Ramos (cell line): ENCODE measurements around the gene MYH15.

ENCODE experiments used
- in situ Hi-C: fragments of 300-500 bp; cut with MboI; formaldehyde crosslinking; loops from one replicate; pipeline ENCODE4 v1.14.3; 2022; ENCODE audit warnings: low sequenced_read_pairs; ENCODE audit not compliant: unreplicated experiment

Gene MYH15

DNA sequence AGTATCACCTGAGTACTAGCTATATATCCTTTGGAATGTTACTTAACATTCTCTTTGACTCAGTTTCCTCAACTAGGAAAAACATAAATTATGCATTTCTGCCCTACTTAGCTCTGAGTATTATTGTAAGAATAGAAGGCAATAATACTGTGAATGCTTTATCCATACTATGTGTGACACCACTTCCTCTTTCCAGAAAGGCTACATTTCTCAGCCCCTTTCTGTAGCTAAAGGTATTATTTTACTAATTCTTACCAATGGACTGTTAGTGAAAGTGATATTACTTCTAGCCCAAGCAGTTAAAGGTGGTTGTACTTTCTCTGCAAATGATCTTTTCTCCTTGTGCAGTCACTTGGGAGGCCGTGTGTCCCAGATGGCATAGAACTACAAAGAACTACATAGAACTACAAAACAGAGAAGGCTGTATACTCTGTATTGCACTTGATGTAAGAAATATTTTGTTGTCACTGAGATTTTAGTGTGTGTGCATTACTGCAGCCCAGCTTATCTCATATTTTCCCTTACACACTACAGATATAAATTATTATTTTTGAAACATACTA, 35.1 kb downstream of the MYH15 start:
- in situ Hi-C loops: loop anchor here (25.0 kb wide), 1 partner anchor 437 kb away; no protein-coding TSS in a partner anchor

DNA sequence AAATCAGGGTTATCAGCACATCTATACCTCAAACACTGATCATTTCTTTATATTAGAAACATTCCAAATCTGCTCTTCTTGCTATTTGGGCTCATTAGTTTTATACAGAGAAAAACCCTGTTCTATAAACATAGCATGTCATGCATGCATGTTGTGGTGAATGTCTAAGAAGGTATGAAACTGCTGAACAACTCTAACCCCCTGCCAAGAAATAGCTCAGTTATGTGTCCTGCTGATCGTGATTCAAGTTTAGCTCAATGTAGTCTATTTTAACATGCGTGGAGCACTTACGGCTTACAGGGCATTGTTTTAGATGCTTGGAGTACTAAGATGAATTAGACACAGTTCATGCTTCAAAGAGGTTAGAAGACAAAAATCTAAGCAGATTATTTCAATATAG, 35.8 kb downstream of the MYH15 start:
- in situ Hi-C loops: no loop called here

DNA sequence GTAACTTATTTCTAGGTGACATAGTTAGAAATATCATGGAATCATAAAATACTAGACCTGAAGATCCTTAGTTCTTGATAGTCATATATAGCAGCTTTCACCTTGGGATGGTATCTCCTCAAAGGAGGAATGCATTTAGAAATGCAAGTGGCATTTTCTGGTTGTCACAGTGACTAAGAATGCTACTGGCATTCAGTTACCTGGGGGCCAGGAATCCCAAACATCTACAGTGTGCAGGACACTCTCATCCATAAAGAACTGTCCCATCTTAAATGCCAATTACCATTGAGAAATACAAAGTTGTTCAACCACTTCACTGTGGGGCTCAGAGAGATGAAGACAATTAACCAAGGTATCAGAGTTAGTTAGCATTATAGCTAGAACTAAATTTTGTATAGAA, 36.7 kb downstream of the MYH15 start:
- in situ Hi-C loops: no loop called here

DNA sequence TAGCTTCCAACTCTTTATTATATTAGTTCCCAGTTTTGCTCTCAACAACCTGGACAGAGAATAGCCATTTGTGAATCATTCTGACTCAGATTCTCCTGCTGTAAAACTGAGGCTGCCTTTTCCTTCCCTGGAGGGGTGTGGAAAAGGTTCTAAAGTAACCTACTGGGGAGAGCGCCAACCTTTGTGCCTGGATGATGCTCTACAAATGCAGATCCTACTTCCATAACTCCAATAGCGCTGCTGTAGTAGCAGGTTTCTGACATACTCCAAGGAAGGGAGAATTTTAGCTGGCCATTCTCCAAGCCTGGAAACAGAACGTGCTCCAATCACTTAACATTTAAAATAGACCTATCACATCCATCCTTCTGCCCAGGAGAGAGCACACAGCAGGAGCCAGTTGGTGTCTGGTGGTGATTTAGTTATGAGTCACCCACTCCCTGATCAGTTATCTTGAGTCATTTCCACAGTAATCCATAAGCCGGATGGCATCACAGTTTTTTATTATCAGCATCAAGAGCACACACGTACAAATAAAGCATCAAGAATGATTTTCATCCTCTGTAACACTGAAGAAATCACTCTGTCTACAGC, 38.3 kb downstream of the MYH15 start:
- in situ Hi-C loops: no loop called here

DNA sequence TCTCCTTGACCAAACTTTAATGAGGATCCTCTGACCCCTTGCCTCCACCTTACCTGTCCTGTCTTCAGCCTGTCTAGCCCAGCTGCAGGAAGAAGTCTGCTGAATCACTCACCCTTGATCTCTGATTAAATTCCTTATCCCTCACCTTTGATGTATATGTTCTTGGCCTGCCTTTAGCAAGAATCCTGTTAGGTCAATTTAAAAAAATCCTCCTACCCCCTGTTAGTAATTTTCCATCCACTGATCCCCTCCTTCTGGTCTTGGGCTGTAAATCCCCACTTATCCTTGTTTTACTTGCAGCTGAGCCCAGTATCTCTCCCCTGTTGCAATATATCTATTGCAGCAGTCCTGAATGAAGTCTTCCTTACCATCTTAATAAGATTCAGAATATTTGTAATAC, 39.0 kb downstream of the MYH15 start:
- in situ Hi-C loops: no loop called here

DNA sequence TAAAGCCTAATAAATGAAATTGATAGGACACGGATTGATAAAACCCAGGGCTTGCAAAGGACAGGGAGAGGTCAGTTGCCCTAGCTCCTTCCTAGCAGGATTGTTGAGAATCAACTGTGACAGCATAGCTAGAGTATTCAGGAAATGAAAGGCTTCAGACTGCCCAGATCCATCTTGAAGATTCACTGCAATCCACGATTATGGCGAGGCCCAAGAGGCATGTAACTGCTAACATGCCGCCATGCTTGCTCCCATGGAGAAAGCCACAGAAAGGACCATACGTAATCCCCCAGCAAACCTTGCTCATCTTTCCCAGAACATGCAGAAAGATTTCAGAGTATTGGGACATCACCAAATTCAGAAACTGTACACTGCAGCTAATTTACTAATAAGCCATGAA, 41.3 kb downstream of the MYH15 start:
- in situ Hi-C loops: no loop called here

DNA sequence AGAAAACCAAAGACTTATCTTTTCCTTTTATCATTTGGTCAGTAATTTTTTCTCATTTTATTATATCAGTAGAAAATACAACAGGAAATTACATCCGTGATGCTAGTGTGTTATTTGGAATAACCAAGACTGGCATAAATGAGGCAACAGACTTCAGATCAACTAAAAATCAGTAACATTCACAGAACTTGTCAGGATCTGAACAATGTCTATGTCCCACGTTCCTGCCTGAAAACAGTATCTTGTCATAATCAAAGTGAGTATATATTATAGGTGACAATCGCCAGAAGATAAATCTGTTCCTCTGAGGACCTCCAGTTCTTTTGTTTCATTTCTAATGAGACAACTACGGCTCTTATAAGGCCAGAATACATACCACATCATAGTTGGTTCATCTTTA, 41.8 kb downstream of the MYH15 start:
- in situ Hi-C loops: no loop called here

DNA sequence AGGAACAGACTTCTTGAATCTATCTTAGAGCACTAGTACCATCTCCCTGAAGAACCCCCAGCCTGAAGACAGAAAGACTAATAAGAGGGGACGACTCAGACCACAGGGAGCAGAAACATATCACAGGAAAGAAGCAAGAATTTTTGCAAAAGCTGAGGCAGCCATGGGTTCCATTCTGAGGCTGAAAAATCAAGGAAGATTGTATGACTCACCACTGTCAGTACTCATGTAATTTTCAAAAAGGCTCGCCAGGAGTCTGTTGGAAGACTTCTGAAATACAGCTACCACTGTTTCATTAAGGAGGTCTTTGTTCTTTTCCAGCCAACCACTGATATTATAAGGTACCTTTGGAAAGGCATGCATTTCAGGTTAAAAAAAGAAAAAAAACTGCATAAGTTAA, 47.5 kb downstream of the MYH15 start:
- in situ Hi-C loops: no loop called here

DNA sequence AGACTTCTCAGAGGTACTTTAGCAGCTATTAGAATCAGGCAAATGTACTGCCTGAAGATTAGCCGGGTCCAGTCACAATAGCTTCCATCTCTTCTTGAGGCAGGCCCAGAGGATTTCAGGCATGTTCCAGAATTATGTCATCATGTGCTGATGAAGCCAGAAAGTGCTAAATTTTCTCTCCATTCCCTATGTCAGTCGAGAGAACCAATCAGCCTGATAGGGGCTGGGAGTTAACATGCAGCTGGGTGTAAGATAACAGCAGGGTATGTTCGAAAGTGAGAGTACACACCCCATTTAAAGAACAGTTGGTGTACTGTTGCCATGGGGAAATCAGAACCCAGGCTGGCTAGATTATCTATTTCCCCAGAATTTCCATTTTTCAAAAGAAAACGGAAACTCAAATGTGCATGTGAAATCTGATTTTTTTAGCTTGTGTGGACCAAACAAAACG, 48.7 kb downstream of the MYH15 start:
- in situ Hi-C loops: no loop called here

DNA sequence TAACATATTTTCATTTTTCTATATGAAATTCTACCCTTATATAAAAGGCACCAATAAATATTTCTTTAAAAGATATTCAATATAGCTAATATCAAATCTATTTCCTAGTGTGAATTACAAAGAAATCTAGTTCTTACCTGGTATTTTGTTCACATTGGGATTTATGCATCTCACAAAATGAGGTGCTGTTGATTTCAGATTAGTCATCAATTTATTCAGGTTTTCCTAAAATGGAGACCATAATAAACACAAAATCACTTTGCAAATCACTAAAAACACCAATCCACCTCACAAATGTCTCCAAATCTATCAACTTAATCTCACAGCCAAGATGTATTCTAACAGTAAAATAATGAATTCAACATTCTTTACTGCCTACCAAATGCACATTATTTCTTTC, 51.2 kb downstream of the MYH15 start:
- in situ Hi-C loops: no loop called here

DNA sequence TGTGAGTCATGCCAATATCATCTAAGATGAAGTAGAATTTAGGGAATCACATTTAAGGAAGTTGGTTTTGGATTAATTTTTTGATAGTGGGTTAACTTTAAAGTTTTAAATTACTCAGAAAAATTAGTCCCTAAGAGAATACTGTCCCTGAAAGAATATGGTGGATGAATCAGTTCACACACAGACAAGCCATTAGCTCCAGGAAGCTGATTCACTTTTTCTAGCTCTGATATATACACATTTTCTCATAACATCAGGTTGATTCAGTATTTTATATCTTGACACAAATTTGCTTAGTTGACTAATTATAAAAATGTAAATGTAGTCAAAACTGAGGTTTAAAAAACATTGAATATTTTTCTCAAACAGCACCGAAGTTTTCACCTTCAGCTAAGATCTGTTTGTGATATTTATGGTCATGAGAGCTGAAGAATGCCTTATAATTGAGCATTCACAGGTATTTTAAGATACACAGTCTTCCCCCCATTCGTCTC, 55.1 kb downstream of the MYH15 start:
- in situ Hi-C loops: no loop called here

DNA sequence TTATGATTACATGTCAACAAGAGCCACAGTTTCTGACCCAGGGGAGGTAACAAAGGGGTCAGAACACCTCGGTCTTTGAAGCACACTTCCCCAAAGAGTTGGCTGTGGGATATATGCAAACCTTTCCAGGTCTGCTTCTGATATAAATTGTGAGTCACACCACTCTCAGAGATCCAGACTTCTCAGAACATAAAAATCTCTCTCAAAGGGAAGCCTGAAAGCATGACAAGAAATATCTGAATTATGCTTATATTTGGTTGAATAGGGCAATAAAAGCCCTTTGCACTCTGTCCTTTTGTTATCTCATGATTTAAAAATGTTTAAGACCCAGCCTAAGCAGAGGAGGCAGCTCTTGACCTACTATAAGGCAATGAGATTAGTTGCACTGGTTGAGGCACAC, 56.8 kb downstream of the MYH15 start:
- in situ Hi-C loops: no loop called here

DNA sequence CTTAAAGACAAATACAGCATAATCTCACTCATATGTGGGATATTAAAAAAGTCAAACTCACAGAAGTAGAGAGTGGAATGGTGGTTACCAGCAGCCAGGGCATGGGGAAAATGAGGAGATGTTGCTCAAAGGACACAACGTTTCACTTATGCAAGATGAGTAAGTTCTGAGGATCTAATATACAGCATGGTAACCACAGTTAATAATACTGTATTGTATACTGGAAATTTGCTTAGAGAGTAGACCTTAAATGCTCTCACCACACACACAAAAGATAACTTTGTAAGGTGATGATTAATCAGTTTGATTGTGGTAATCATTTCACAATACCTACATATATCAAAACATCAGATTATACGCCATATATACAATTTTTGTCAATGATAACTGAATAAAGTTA, 60.0 kb downstream of the MYH15 start:
- in situ Hi-C loops: no loop called here

DNA sequence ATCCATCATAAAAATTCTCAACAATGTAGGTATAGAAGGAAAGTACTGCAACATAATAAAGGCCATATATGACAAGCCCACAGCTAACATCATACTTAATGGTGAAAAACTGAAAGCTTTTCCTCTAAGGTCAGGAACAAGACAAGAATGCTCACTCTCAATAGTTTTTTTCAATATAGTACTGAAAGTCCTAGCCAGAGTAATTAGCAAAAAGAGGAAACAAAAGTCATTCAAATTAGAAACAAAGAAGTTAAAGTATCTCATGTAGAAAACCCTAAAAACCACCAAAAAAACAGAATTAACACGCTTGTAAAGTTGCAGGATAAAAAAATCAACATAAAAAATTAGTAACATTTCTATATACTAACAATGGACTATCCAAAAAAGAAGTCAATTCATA, 61.8 kb downstream of the MYH15 start:
- in situ Hi-C loops: no loop called here

DNA sequence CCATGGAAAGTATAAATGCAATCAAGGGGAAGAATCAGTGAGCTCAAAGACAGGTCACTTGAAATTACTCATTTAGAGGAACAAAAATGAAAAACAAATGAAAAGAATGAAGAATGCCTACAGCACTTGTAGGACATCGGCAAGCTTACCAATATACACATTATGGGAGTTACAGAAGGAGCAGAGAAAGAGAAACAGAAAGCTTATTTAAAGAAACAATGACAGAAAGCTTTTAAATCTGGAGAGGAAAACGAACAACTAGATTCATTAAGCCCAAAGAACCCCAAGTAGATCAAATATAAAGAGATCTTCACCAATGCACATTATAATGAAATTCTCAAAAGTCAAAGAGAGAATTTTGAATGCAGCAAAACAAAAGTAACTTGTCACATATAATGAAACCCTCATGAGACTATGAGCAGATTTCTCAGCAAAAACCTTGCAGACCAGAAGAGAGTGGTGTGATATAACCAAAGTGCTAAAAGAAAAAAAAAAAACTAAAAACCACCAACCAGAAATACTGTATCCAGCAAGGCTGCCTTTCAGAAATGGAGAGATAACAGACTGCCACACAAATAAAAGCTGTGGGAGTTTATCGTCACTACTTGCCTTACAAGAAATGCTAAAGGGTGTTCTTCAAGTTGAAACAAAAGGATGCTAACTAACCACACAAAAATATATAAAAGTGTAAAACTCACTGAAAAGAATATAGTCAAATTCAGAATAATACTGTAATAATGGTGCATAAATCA, 63.1 kb downstream of the MYH15 start:
- in situ Hi-C loops: no loop called here

DNA sequence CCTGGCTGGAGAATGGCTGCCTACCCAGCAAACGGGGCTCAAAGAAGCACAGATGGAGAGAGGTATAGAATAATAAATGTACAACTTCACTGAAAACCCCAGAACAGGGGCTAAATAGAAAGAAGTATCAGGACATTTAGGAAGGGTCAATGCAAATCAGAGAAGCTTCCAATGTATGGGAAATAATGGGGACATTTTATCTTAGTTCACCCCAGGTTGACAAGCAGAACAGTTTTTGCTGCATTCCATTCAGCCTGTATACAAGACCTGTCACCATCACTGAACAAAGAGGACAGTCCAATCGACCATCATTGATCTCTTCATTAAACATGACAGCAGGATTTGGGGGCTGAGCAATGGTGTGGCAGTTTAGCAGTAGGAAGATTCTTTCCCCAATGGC, 68.1 kb downstream of the MYH15 start:
- in situ Hi-C loops: no loop called here

DNA sequence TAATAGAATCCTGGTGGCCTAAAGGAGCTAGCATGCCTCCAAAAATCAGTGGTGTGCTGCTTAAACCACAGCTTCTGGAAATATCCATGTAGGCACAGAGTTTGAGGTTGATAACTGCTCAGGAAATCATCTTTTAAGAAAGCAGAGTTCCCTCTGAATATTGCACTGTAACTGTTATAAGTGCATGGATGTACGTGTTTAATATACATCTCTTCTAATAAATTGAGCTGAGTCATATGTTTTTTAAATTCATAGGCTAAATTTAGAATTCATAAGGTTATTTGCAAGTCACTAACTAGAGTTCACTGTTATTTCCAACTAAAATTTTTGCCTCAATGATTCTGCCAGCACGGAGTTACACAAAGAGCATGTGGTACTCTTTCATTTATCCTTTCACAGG, 68.9 kb downstream of the MYH15 start:
- in situ Hi-C loops: no loop called here

DNA sequence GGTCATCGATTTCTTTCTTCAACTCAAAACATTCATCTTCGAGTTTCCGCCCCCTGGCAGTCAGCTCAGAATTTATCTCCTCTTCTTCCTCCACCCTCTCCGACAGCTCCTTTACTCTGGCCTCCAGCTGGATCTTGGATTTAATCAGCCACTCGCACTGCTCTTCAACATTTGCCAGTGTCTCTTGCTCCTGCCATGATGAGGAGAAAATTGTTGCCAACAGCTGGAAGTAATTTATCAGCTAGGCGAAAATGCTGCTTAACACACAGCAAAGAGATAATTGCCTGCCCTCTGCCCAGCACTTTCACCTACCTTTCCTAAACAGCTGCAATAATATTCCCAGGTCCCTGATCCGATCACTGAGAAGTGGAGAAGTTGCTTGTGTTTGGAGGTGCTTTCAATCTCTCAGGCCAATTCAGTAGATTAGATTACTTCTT, 69.3 kb downstream of the MYH15 start:
- in situ Hi-C loops: no loop called here

DNA sequence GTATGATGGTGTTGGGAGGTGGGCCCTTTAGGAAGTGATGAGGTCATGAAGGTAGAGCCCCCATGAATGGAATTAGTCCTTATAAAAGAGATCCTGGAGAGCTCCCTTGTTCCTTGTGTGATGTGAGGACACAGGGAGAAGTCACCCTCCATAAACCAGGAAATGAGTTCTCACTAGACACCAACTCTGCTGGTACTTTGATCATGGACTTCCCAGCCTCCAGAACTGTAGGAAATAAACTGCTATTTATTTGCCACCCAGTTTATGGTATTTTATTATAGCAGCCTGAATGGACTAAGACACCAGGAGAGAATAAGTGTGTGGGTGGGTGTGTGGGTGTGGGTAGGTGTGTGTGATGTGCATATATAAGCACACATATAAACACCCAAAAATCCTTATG, 71.9 kb downstream of the MYH15 start:
- in situ Hi-C loops: no loop called here

DNA sequence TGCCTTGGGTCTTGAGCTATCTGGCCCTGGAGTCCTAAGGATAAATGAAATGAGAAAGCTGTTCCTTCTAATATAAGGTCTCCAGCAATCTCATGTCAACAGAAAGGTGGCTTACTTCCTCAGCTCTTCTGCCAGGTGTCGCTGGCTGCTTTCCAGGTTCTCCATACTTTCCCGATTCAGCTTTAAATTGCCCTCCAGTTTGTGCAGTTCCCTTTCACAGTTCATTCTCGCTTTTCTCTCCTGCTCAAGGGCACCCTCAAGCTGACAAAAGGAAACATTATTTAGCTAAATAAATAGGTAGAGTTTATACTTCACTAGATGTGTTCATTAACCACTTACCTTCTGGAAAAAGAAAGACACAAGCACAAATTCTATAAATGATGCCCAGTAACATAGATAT, 73.0 kb downstream of the MYH15 start:
- in situ Hi-C loops: no loop called here

DNA sequence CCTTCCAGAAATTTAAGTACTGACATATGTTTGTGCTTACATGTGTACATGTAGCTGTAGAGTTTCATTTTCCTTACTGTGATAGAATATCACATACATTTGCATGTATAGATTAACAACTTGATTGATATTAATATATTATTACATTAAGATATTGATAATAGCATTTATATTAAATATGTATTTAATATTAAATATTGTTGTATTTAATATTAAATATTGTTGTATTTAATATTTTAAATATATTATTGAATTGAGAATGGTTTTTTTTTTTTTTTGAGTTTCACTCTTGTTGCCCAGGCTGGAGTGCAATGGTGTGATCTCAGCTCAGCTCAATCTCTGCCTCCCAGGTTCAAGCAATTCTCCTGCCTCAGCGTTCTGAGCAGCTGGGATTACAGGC, 76.5 kb downstream of the MYH15 start:
- in situ Hi-C loops: no loop called here

DNA sequence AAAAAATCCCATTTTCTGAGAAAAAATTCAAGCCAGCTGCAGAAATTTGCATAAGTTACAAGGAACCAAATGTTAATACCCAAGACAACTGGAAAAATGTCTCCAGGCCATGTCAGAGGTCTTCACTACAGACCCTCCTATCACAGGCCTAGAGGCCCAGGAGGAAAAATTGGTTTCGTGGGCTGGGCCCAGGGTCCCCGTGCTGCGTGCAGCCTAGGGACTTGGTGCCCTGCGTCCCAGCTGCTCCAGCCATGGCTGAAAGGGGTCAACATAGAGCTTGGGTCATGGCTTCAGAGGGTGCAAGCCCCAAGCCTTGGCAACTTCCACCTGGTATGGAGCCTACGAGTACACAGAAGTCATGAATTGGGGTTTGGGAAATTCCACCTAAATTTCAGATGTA, 78.0 kb downstream of the MYH15 start:
- in situ Hi-C loops: no loop called here
